Spleen (tissue), 7 donors: ENCODE results near the gene RAB35.

Experiments
- CTCF ChIP-seq, 11 experiments: fragments of 200-600 bp in 7 of 11; fragments of 450-650 bp in 4 of 11; sonication (generic) in 4 of 11; IDR thresholded peaks in 8 of 11; conservative IDR thresholded peaks in 3 of 11; 1 replicate in 7 of 11; 2 replicates in 4 of 11; pipeline versions ENCODE4 v1.4.0 to v1.8.0; 2016 to 2021; ENCODE audit warnings: antibody characterized with exemption in 11 of 11, inconsistent platforms in 4 of 11, mild to moderate bottlenecking in 1 of 11
- POLR2A ChIP-seq, 3 donors: fragments of 450-650 bp; IDR thresholded peaks; one replicate each; pipeline ENCODE4 v1.5.1; 2017; ENCODE audit warnings: antibody characterized with exemption in 3 of 3, mild to moderate bottlenecking in 1 of 3
- POLR2AphosphoS5 ChIP-seq, 3 donors: sonication (generic); formaldehyde crosslinking; IDR thresholded peaks; one replicate each; pipeline ENCODE4 v1.5.1; 2017; ENCODE audit warnings: antibody characterized with exemption in 3 of 3
- donor health status: DM: no; HTN: no; CAD: no; lungs with moderate emphysema.
- donor health status: DM: no; HTN: no; CAD: no.
- donor health status: DM: no; HTN: no; CAD: no.

- TF ChIP-seq POLR2A (IDR thresholded peaks at IDR 0.05): no peak
- TF ChIP-seq CTCF (IDR thresholded peaks at IDR 0.05 in 8 of 11, conservative IDR thresholded peaks at IDR 0.05 in 3 of 11): no peak
- TF ChIP-seq POLR2AphosphoS5 (IDR thresholded peaks at IDR 0.05): no peak
Observed at GRCh38 chr12:120081641-120082040, 34.9 kb downstream of the RAB35 start.
